H9 (cell line): ENCODE results near the gene TMOD1. TPM values are rescaled to one million over a fixed set of nuclear protein-coding genes. Genes with fewer than 3 reads are reported as not detected.

Experiments used
- DNase-seq: peaks from one replicate; pipeline ENCODE4 v3.0.0-alpha.2; 2017
- H2AFZ ChIP-seq: one replicate; pipeline ENCODE4 v1.6.1; 2013; ENCODE audit warnings: mild to moderate bottlenecking, low read length, control low read depth, moderate library complexity
- H2AK5ac ChIP-seq: 2 replicates; pipeline ENCODE4 v1.6.1; 2013; ENCODE audit warnings: low read length, control low read depth, mixed read lengths; ENCODE audit not compliant: insufficient read length
- H2BK120ac ChIP-seq: one replicate; pipeline ENCODE4 v1.6.1; 2013; ENCODE audit warnings: low read depth, mild to moderate bottlenecking, low read length, control low read depth, inconsistent platforms; ENCODE audit not compliant: poor library complexity, severe bottlenecking
- H2BK12ac ChIP-seq: 2 replicates; pipeline ENCODE4 v1.6.1; 2013; ENCODE audit warnings: low read length, control low read depth, mixed read lengths, low read depth; ENCODE audit not compliant: insufficient read length
- H2BK15ac ChIP-seq: 2 replicates; pipeline ENCODE4 v1.6.1; 2013; ENCODE audit warnings: low read depth, low read length, control low read depth
- H2BK20ac ChIP-seq: one replicate; pipeline ENCODE4 v1.6.1; 2013; ENCODE audit warnings: low read depth, mild to moderate bottlenecking, low read length, control low read depth, inconsistent platforms; ENCODE audit not compliant: poor library complexity, severe bottlenecking
- H2BK5ac ChIP-seq: 2 replicates; pipeline ENCODE4 v1.6.1; 2013; ENCODE audit warnings: low read length, control low read depth, mixed read lengths; ENCODE audit not compliant: insufficient read length
- H3K14ac ChIP-seq: 2 replicates; pipeline ENCODE4 v1.6.1; 2013; ENCODE audit warnings: low read length, control low read depth; ENCODE audit not compliant: insufficient read depth
- H3K18ac ChIP-seq: 2 replicates; pipeline ENCODE4 v1.6.1; 2013; ENCODE audit warnings: low read depth, mild to moderate bottlenecking, mixed read lengths, low read length, control low read depth; ENCODE audit not compliant: insufficient read length
- H3K23ac ChIP-seq: 2 replicates; pipeline ENCODE4 v1.6.1; 2013; ENCODE audit warnings: low read length, control low read depth, mixed read lengths, low read depth; ENCODE audit not compliant: insufficient read length
- H3K23me2 ChIP-seq: 2 replicates; pipeline ENCODE4 v1.6.1; 2013; ENCODE audit warnings: low read depth, mild to moderate bottlenecking, mixed read lengths, low read length, control low read depth; ENCODE audit not compliant: insufficient read length, poor library complexity, severe bottlenecking
- H3K27ac ChIP-seq: 2 replicates; pipeline ENCODE4 v1.5.1; 2013; ENCODE audit warnings: low read length, control low read depth, mixed read lengths, low read depth; ENCODE audit not compliant: insufficient read length
- H3K27me3 ChIP-seq: 2 replicates; pipeline ENCODE4 v1.6.1; 2013; ENCODE audit warnings: low read length, control low read depth, inconsistent platforms; ENCODE audit not compliant: insufficient read depth
- H3K4ac ChIP-seq: 2 replicates; pipeline ENCODE4 v1.6.1; 2013; ENCODE audit warnings: low read depth, mild to moderate bottlenecking, control low read depth, inconsistent platforms, low read length, moderate library complexity
- H3K4me1 ChIP-seq: 2 replicates; pipeline ENCODE4 v1.6.1; 2013; ENCODE audit warnings: low read length, control low read depth, inconsistent platforms; ENCODE audit not compliant: insufficient read depth
- H3K4me2 ChIP-seq: 2 replicates; pipeline ENCODE4 v1.6.1; 2013; ENCODE audit warnings: low read length, control low read depth, mixed read lengths; ENCODE audit not compliant: insufficient read length, insufficient read depth
- H3K56ac ChIP-seq: 2 replicates; pipeline ENCODE4 v1.6.1; 2013; ENCODE audit warnings: low read depth, mild to moderate bottlenecking, mixed read lengths, low read length, control low read depth; ENCODE audit not compliant: insufficient read length
- H3K79me1 ChIP-seq: 2 replicates; pipeline ENCODE4 v1.6.1; 2013; ENCODE audit warnings: low read depth, mild to moderate bottlenecking, moderate library complexity, low read length, control low read depth, inconsistent platforms; ENCODE audit not compliant: insufficient read depth, poor library complexity, severe bottlenecking
- H3K79me2 ChIP-seq: 2 replicates; pipeline ENCODE4 v1.6.1; 2013; ENCODE audit warnings: low read length, control low read depth, inconsistent platforms; ENCODE audit not compliant: insufficient read depth
- H3K9ac ChIP-seq: 2 replicates; pipeline ENCODE4 v1.6.1; 2013; ENCODE audit warnings: low read length, control low read depth, mixed read lengths; ENCODE audit not compliant: insufficient read length; ENCODE audit errors: extremely low read depth
- H3K9me3 ChIP-seq: one replicate; pipeline ENCODE4 v1.6.1; 2013; ENCODE audit warnings: low read depth, low read length, inconsistent platforms; ENCODE audit not compliant: control insufficient read depth
- H3T11ph ChIP-seq: one replicate; pipeline ENCODE4 v1.6.1; 2013; ENCODE audit warnings: mild to moderate bottlenecking, low read length, control low read depth, inconsistent platforms
- H4K20me1 ChIP-seq: one replicate; pipeline ENCODE4 v1.6.1; 2013; ENCODE audit not compliant: control insufficient read depth, insufficient read length, insufficient read depth
- H4K5ac ChIP-seq: 2 replicates; pipeline ENCODE4 v1.6.1; 2013; ENCODE audit warnings: low read depth, mild to moderate bottlenecking, mixed read lengths, low read length, control low read depth; ENCODE audit not compliant: insufficient read length
- H4K8ac ChIP-seq: replicated peaks from 2 replicates; pipeline ENCODE4 v1.6.1; 2013; ENCODE audit warnings: low read length, control low read depth, mixed read lengths, low read depth; ENCODE audit not compliant: insufficient read length
- H4K91ac ChIP-seq: 2 replicates; pipeline ENCODE4 v1.6.1; 2013; ENCODE audit warnings: low read depth, mild to moderate bottlenecking, moderate library complexity, mixed read lengths, low read length, control low read depth; ENCODE audit not compliant: insufficient read length
- H3K27ac Mint-ChIP-seq, 3 experiments: 2 replicates in 2 of 3; 3 replicates in 1 of 3; pipeline ENCODE4 v1.8.0; 2020 to 2021; ENCODE audit warnings: mixed read lengths in 3 of 3, mild to moderate bottlenecking in 1 of 3, moderate library complexity in 1 of 3
- H3K27me3 Mint-ChIP-seq: 2 replicates; pipeline ENCODE4 v1.8.0; 2021; ENCODE audit warnings: low read depth, mild to moderate bottlenecking, moderate library complexity, mixed read lengths
- H3K36me3 Mint-ChIP-seq, 3 experiments: 2 replicates in 2 of 3; 3 replicates in 1 of 3; pipeline ENCODE4 v1.8.0; 2020 to 2021; ENCODE audit warnings: low read depth in 3 of 3, mixed read lengths in 3 of 3; ENCODE audit not compliant: insufficient read depth in 1 of 3
- H3K4me1 Mint-ChIP-seq, 2 experiments: 2 replicates each; pipeline ENCODE4 v1.8.0; 2020; ENCODE audit warnings: mixed read lengths in 2 of 2
- H3K4me3 Mint-ChIP-seq, 2 experiments: 2 replicates in 1 of 2; 3 replicates in 1 of 2; pipeline ENCODE4 v1.8.0; 2020 to 2021; ENCODE audit warnings: mild to moderate bottlenecking in 2 of 2, mixed read lengths in 2 of 2, moderate library complexity in 1 of 2
- H3K9me3 Mint-ChIP-seq, 2 experiments: 2 replicates in 1 of 2; 3 replicates in 1 of 2; pipeline ENCODE4 v1.8.0; 2020; ENCODE audit warnings: mild to moderate bottlenecking in 2 of 2, mixed read lengths in 2 of 2, moderate library complexity in 1 of 2
- WGBS: extraction: QIAGEN DNeasy Blood & Tissue Kit; methylation state at CpG from one replicate; pipeline ENCODE4 v1.1.7; 2013; ENCODE audit warnings: missing lambda C conversion rate, low lambda C conversion rate, mixed read lengths; ENCODE audit not compliant: insufficient read length; ENCODE audit errors: extremely low coverage; 5-methylcytosine and 5-hydroxymethylcytosine counted together
- total RNA-seq: library from RNA; stranded (reverse); gene quantifications from 2 replicates; pipeline ENCODE4 v1.2.1, GENCODE V29; 2021
- TF ChIP-seq, protein P1 (sequence below): fragments of 200-600 bp; sonication (generic); conservative IDR thresholded peaks from 3 replicates; pipeline ENCODE4 v1.8.0; 2021; ENCODE audit warnings: antibody characterized with exemption, mild to moderate bottlenecking

Gene TMOD1
- total RNA-seq, 1 experiment from 2014 or later, result 0.98 TPM

- H3K27ac ChIP-seq, result no peak overlapping the region
- H3K79me2 ChIP-seq, result no peaks in the 10 kb centered on the region
- H3K56ac ChIP-seq, result no peak overlapping the region
- H3K4me2 ChIP-seq, result no peak overlapping the region
- no peaks in the 10 kb centered on the region for H3K9me3 ChIP-seq
- no peaks in the 10 kb centered on the region for H3K4me1 ChIP-seq
- no peaks in the 10 kb centered on the region for H4K20me1 ChIP-seq
- no peak overlapping the region for H3K27ac Mint-ChIP-seq
- no peak overlapping the region for H2BK20ac ChIP-seq
- no peak overlapping the region for H2BK5ac ChIP-seq
- no peak overlapping the region for H2BK120ac ChIP-seq
- no CpG with 5 or more reads among the region's 6 CpGs for WGBS
- no peak overlapping the region for H3K14ac ChIP-seq
- H3K9ac ChIP-seq, result no peak overlapping the region
- TF ChIP-seq, protein P1, sequence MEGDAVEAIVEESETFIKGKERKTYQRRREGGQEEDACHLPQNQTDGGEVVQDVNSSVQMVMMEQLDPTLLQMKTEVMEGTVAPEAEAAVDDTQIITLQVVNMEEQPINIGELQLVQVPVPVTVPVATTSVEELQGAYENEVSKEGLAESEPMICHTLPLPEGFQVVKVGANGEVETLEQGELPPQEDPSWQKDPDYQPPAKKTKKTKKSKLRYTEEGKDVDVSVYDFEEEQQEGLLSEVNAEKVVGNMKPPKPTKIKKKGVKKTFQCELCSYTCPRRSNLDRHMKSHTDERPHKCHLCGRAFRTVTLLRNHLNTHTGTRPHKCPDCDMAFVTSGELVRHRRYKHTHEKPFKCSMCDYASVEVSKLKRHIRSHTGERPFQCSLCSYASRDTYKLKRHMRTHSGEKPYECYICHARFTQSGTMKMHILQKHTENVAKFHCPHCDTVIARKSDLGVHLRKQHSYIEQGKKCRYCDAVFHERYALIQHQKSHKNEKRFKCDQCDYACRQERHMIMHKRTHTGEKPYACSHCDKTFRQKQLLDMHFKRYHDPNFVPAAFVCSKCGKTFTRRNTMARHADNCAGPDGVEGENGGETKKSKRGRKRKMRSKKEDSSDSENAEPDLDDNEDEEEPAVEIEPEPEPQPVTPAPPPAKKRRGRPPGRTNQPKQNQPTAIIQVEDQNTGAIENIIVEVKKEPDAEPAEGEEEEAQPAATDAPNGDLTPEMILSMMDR, result no peak
- H3K4me3 Mint-ChIP-seq, result no peak overlapping the region
- no peak overlapping the region for H4K8ac ChIP-seq
- H3K18ac ChIP-seq, result no peak overlapping the region
- H3K4me1 Mint-ChIP-seq, result peaks cover 10 to 16% of the 10 kb centered on the region in 2 experiments
- no peak overlapping the region for H2AFZ ChIP-seq
- H2AK5ac ChIP-seq, result no peak overlapping the region
- no peaks in the 10 kb centered on the region for H3K23me2 ChIP-seq
- H3K27me3 Mint-ChIP-seq, result peaks cover 5% of the 10 kb centered on the region
- no peak overlapping the region for H4K91ac ChIP-seq
- no peak overlapping the region for H2BK15ac ChIP-seq
- no peak overlapping the region for H3K4ac ChIP-seq
- no peak overlapping the region for H3T11ph ChIP-seq
- H3K9me3 Mint-ChIP-seq, result no peaks in the 10 kb centered on the region
- no peaks in the 10 kb centered on the region; a peak in 1 of 7 replicates for H3K36me3 Mint-ChIP-seq
- DNase-seq, result no peak
- no peak overlapping the region for H3K23ac ChIP-seq
- no peak overlapping the region for H2BK12ac ChIP-seq
- H4K5ac ChIP-seq, result no peak overlapping the region
- no peaks in the 10 kb centered on the region for H3K79me1 ChIP-seq
- H3K27me3 ChIP-seq, result no peaks in the 10 kb centered on the region
Measured at GRCh38 chr9:97515662-97516061, 14.2 kb downstream of the TMOD1 start.
